H9 (cell line): ENCODE data around the gene DOHH. TPM values are rescaled to one million over a fixed set of nuclear protein-coding genes. Genes with fewer than 3 reads are reported as not detected.

Experiments used
- DNase-seq: peaks from one replicate; pipeline ENCODE4 v3.0.0-alpha.2; 2017
- H2AFZ ChIP-seq: one replicate; pipeline ENCODE4 v1.6.1; 2013; ENCODE audit warnings: mild to moderate bottlenecking, low read length, control low read depth, moderate library complexity
- H2AK5ac ChIP-seq: 2 replicates; pipeline ENCODE4 v1.6.1; 2013; ENCODE audit warnings: low read length, control low read depth, mixed read lengths; ENCODE audit not compliant: insufficient read length
- H2BK120ac ChIP-seq: one replicate; pipeline ENCODE4 v1.6.1; 2013; ENCODE audit warnings: low read depth, mild to moderate bottlenecking, low read length, control low read depth, inconsistent platforms; ENCODE audit not compliant: poor library complexity, severe bottlenecking
- H2BK12ac ChIP-seq: 2 replicates; pipeline ENCODE4 v1.6.1; 2013; ENCODE audit warnings: low read length, control low read depth, mixed read lengths, low read depth; ENCODE audit not compliant: insufficient read length
- H2BK15ac ChIP-seq: 2 replicates; pipeline ENCODE4 v1.6.1; 2013; ENCODE audit warnings: low read depth, low read length, control low read depth
- H2BK20ac ChIP-seq: one replicate; pipeline ENCODE4 v1.6.1; 2013; ENCODE audit warnings: low read depth, mild to moderate bottlenecking, low read length, control low read depth, inconsistent platforms; ENCODE audit not compliant: poor library complexity, severe bottlenecking
- H2BK5ac ChIP-seq: 2 replicates; pipeline ENCODE4 v1.6.1; 2013; ENCODE audit warnings: low read length, control low read depth, mixed read lengths; ENCODE audit not compliant: insufficient read length
- H3K14ac ChIP-seq: 2 replicates; pipeline ENCODE4 v1.6.1; 2013; ENCODE audit warnings: low read length, control low read depth; ENCODE audit not compliant: insufficient read depth
- H3K18ac ChIP-seq: 2 replicates; pipeline ENCODE4 v1.6.1; 2013; ENCODE audit warnings: low read depth, mild to moderate bottlenecking, mixed read lengths, low read length, control low read depth; ENCODE audit not compliant: insufficient read length
- H3K23ac ChIP-seq: 2 replicates; pipeline ENCODE4 v1.6.1; 2013; ENCODE audit warnings: low read length, control low read depth, mixed read lengths, low read depth; ENCODE audit not compliant: insufficient read length
- H3K23me2 ChIP-seq: 2 replicates; pipeline ENCODE4 v1.6.1; 2013; ENCODE audit warnings: low read depth, mild to moderate bottlenecking, mixed read lengths, low read length, control low read depth; ENCODE audit not compliant: insufficient read length, poor library complexity, severe bottlenecking
- H3K27ac ChIP-seq: 2 replicates; pipeline ENCODE4 v1.5.1; 2013; ENCODE audit warnings: low read length, control low read depth, mixed read lengths, low read depth; ENCODE audit not compliant: insufficient read length
- H3K27me3 ChIP-seq: 2 replicates; pipeline ENCODE4 v1.6.1; 2013; ENCODE audit warnings: low read length, control low read depth, inconsistent platforms; ENCODE audit not compliant: insufficient read depth
- H3K4ac ChIP-seq: 2 replicates; pipeline ENCODE4 v1.6.1; 2013; ENCODE audit warnings: low read depth, mild to moderate bottlenecking, control low read depth, inconsistent platforms, low read length, moderate library complexity
- H3K4me1 ChIP-seq: 2 replicates; pipeline ENCODE4 v1.6.1; 2013; ENCODE audit warnings: low read length, control low read depth, inconsistent platforms; ENCODE audit not compliant: insufficient read depth
- H3K4me2 ChIP-seq: 2 replicates; pipeline ENCODE4 v1.6.1; 2013; ENCODE audit warnings: low read length, control low read depth, mixed read lengths; ENCODE audit not compliant: insufficient read length, insufficient read depth
- H3K56ac ChIP-seq: 2 replicates; pipeline ENCODE4 v1.6.1; 2013; ENCODE audit warnings: low read depth, mild to moderate bottlenecking, mixed read lengths, low read length, control low read depth; ENCODE audit not compliant: insufficient read length
- H3K79me1 ChIP-seq: 2 replicates; pipeline ENCODE4 v1.6.1; 2013; ENCODE audit warnings: low read depth, mild to moderate bottlenecking, moderate library complexity, low read length, control low read depth, inconsistent platforms; ENCODE audit not compliant: insufficient read depth, poor library complexity, severe bottlenecking
- H3K79me2 ChIP-seq: 2 replicates; pipeline ENCODE4 v1.6.1; 2013; ENCODE audit warnings: low read length, control low read depth, inconsistent platforms; ENCODE audit not compliant: insufficient read depth
- H3K9ac ChIP-seq: 2 replicates; pipeline ENCODE4 v1.6.1; 2013; ENCODE audit warnings: low read length, control low read depth, mixed read lengths; ENCODE audit not compliant: insufficient read length; ENCODE audit errors: extremely low read depth
- H3K9me3 ChIP-seq: one replicate; pipeline ENCODE4 v1.6.1; 2013; ENCODE audit warnings: low read depth, low read length, inconsistent platforms; ENCODE audit not compliant: control insufficient read depth
- H3T11ph ChIP-seq: one replicate; pipeline ENCODE4 v1.6.1; 2013; ENCODE audit warnings: mild to moderate bottlenecking, low read length, control low read depth, inconsistent platforms
- H4K20me1 ChIP-seq: one replicate; pipeline ENCODE4 v1.6.1; 2013; ENCODE audit not compliant: control insufficient read depth, insufficient read length, insufficient read depth
- H4K5ac ChIP-seq: 2 replicates; pipeline ENCODE4 v1.6.1; 2013; ENCODE audit warnings: low read depth, mild to moderate bottlenecking, mixed read lengths, low read length, control low read depth; ENCODE audit not compliant: insufficient read length
- H4K8ac ChIP-seq: replicated peaks from 2 replicates; pipeline ENCODE4 v1.6.1; 2013; ENCODE audit warnings: low read length, control low read depth, mixed read lengths, low read depth; ENCODE audit not compliant: insufficient read length
- H4K91ac ChIP-seq: 2 replicates; pipeline ENCODE4 v1.6.1; 2013; ENCODE audit warnings: low read depth, mild to moderate bottlenecking, moderate library complexity, mixed read lengths, low read length, control low read depth; ENCODE audit not compliant: insufficient read length
- H3K27ac Mint-ChIP-seq, 3 experiments: 2 replicates in 2 of 3; 3 replicates in 1 of 3; pipeline ENCODE4 v1.8.0; 2020 to 2021; ENCODE audit warnings: mixed read lengths in 3 of 3, mild to moderate bottlenecking in 1 of 3, moderate library complexity in 1 of 3
- H3K27me3 Mint-ChIP-seq: 2 replicates; pipeline ENCODE4 v1.8.0; 2021; ENCODE audit warnings: low read depth, mild to moderate bottlenecking, moderate library complexity, mixed read lengths
- H3K36me3 Mint-ChIP-seq, 3 experiments: 2 replicates in 2 of 3; 3 replicates in 1 of 3; pipeline ENCODE4 v1.8.0; 2020 to 2021; ENCODE audit warnings: low read depth in 3 of 3, mixed read lengths in 3 of 3; ENCODE audit not compliant: insufficient read depth in 1 of 3
- H3K4me1 Mint-ChIP-seq, 2 experiments: 2 replicates each; pipeline ENCODE4 v1.8.0; 2020; ENCODE audit warnings: mixed read lengths in 2 of 2
- H3K4me3 Mint-ChIP-seq, 2 experiments: 2 replicates in 1 of 2; 3 replicates in 1 of 2; pipeline ENCODE4 v1.8.0; 2020 to 2021; ENCODE audit warnings: mild to moderate bottlenecking in 2 of 2, mixed read lengths in 2 of 2, moderate library complexity in 1 of 2
- H3K9me3 Mint-ChIP-seq, 2 experiments: 2 replicates in 1 of 2; 3 replicates in 1 of 2; pipeline ENCODE4 v1.8.0; 2020; ENCODE audit warnings: mild to moderate bottlenecking in 2 of 2, mixed read lengths in 2 of 2, moderate library complexity in 1 of 2
- WGBS: extraction: QIAGEN DNeasy Blood & Tissue Kit; methylation state at CpG from one replicate; pipeline ENCODE4 v1.1.7; 2013; ENCODE audit warnings: missing lambda C conversion rate, low lambda C conversion rate, mixed read lengths; ENCODE audit not compliant: insufficient read length; ENCODE audit errors: extremely low coverage; 5-methylcytosine and 5-hydroxymethylcytosine counted together
- total RNA-seq: library from RNA; stranded (reverse); gene quantifications from 2 replicates; pipeline ENCODE4 v1.2.1, GENCODE V29; 2021
- TF ChIP-seq, protein P1 (sequence below): fragments of 200-600 bp; sonication (generic); conservative IDR thresholded peaks from 3 replicates; pipeline ENCODE4 v1.8.0; 2021; ENCODE audit warnings: antibody characterized with exemption, mild to moderate bottlenecking

DOHH gene
- total RNA-seq, 1 experiment from 2014 or later = 16.5 TPM

DNA sequence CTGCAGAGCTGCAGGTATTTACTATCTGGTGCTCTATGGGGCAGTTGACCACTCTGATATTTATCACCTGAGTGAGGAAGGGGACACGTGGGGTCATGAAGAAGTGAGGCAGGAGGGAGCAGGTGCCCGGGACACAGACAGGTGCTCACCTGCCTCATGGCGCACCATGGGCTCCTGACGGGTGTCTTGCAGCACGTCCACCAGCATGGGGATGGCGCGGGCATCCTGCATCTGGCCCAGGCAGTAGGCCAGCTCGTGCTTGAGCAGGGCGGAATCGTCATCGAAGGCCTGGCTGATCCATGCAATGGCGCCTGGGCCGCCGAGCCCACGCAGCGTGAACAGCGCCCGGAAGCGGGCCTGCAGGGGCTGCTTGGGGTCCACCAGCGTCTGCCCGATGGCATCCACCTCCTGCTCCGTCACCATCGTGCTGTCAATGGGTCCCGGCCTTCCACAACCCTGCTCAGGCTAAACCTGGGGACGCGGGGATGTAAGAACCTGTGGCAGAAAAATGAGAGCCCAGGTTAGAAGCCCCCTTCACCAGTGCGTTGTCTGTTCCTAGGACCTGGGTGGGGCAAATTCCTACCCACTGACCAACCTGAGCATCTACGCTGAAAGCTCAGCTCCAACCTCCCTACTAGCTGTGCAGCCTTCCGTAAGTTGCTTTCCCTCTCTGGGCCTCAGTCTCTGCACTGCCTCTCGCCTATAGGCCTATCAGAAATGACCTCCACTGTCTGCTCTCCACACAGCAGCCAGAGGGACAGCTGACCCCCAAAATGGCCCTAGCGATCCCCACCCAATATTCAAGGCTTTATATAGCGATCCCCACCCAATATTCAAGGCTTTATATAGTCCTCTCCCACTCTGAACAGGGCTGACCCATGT lies 3.8 kb downstream of the DOHH start:
- no peak overlapping the region for H4K5ac ChIP-seq
- H3K56ac ChIP-seq = no peak overlapping the region
- no peak for DNase-seq
- H3K9ac ChIP-seq = no peak overlapping the region
- WGBS = no CpG with 5 or more reads among the region's 32 CpGs
- H2BK120ac ChIP-seq = no peak overlapping the region
- H2BK15ac ChIP-seq = no peak overlapping the region
- H3K27ac Mint-ChIP-seq = no peak overlapping the region
- peaks cover 10% of the 10 kb centered on the region for H3K79me2 ChIP-seq
- H3K36me3 Mint-ChIP-seq = peaks cover 20 to 48% (median 41%) of the 10 kb centered on the region in 3 experiments; a peak in 6 of 7 replicates
- peaks cover 7 to 10% of the 10 kb centered on the region in 2 experiments for H3K4me1 Mint-ChIP-seq
- H3K27me3 Mint-ChIP-seq = no peaks in the 10 kb centered on the region
- peaks cover 6% of the 10 kb centered on the region for H3K23me2 ChIP-seq
- H2BK12ac ChIP-seq = no peak overlapping the region
- H2AK5ac ChIP-seq = no peak overlapping the region
- H3K23ac ChIP-seq = no peak overlapping the region
- no peak overlapping the region for H3K27ac ChIP-seq
- no peaks in the 10 kb centered on the region for H3K79me1 ChIP-seq
- no peaks in the 10 kb centered on the region for H4K20me1 ChIP-seq
- no peak overlapping the region for H4K91ac ChIP-seq
- TF ChIP-seq, protein P1, sequence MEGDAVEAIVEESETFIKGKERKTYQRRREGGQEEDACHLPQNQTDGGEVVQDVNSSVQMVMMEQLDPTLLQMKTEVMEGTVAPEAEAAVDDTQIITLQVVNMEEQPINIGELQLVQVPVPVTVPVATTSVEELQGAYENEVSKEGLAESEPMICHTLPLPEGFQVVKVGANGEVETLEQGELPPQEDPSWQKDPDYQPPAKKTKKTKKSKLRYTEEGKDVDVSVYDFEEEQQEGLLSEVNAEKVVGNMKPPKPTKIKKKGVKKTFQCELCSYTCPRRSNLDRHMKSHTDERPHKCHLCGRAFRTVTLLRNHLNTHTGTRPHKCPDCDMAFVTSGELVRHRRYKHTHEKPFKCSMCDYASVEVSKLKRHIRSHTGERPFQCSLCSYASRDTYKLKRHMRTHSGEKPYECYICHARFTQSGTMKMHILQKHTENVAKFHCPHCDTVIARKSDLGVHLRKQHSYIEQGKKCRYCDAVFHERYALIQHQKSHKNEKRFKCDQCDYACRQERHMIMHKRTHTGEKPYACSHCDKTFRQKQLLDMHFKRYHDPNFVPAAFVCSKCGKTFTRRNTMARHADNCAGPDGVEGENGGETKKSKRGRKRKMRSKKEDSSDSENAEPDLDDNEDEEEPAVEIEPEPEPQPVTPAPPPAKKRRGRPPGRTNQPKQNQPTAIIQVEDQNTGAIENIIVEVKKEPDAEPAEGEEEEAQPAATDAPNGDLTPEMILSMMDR = no peak
- no peak overlapping the region for H3K14ac ChIP-seq
- H3K4ac ChIP-seq = no peak overlapping the region
- H3T11ph ChIP-seq = no peak overlapping the region
- H3K9me3 Mint-ChIP-seq = no peaks in the 10 kb centered on the region; a peak in 1 of 5 replicates
- no peak overlapping the region for H2BK5ac ChIP-seq
- no peak overlapping the region for H3K4me2 ChIP-seq
- no peaks in the 10 kb centered on the region for H3K9me3 ChIP-seq
- no peak overlapping the region for H2BK20ac ChIP-seq
- no peak overlapping the region for H3K18ac ChIP-seq
- H3K27me3 ChIP-seq = no peaks in the 10 kb centered on the region
- H3K4me3 Mint-ChIP-seq = no peak overlapping the region
- H3K4me1 ChIP-seq = no peaks in the 10 kb centered on the region
- no peak overlapping the region for H2AFZ ChIP-seq
- H4K8ac ChIP-seq = no peak overlapping the region
